Measurements from ENCODE around the gene POLE. TPM values are rescaled to one million over a fixed set of nuclear protein-coding genes. Genes with fewer than 3 reads are reported as not detected.
A peak's percentile ranks its signal among the peaks of the same experiment; 100 is the strongest.

Gene POLE
- total and polyA plus RNA-seq, 2 experiments from 2014 or later = 26.6 to 34.2 TPM

DNA sequence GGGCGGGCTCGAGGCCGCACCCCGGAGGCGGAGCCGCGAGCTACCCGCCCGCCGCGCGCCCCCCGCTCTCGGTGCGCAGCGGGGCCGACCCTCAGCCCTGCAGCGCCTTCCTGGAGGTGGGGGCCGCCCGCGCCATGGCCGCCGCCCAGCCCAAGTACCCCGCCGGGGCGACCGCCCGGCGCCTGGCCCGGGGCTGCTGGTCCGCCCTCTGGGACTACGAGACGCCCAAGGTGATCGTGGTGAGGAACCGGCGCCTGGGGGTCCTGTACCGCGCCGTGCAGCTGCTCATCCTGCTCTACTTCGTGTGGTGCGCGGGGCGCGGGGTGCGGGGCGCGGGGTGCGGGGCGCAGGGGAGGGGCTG lies 68.5 kb downstream of the POLE start, which contains the start of gene P2RX2:
P2RX2 (plus strand) TSS at position 94 of the 361 bp plus-strand sequence; CDS start at position 135, 41 bp downstream.
- no peaks in the 10 kb centered on the region for H3K36me3 ChIP-seq (replicated peaks; ENCODE audit: insufficient read depth, low read depth)
- DNase-seq (ENCODE audit: low spot score) = no peak
- H3K4me3 ChIP-seq = no peak within 1 kb of the TSS
- H4K20me1 ChIP-seq (ENCODE audit: insufficient read depth, poor library complexity, severe bottlenecking) = no peaks in the 10 kb centered on the region
- WGBS (ENCODE audit: low lambda C conversion rate, missing lambda C conversion rate) = 4% methylated on average over 24 of the region's 49 CpGs
- no peak within 1 kb of the TSS for H3K27ac ChIP-seq
- H3K4me1 ChIP-seq (ENCODE audit: insufficient read depth) = peaks cover 7% of the 10 kb centered on the region
- peaks cover 47% of the 10 kb centered on the region for H3K27me3 ChIP-seq
- H3K9me3 ChIP-seq (ENCODE audit: low read depth) = peaks cover 5% of the 10 kb centered on the region
- H3K4me2 ChIP-seq = peak within 1 kb of the TSS; percentile 85
- no peak for TF ChIP-seq EZH2phosphoT487 (IDR thresholded peaks at IDR 0.05; ENCODE audit: low read depth, severe bottlenecking, unreplicated experiment)
- TF ChIP-seq, protein P1, sequence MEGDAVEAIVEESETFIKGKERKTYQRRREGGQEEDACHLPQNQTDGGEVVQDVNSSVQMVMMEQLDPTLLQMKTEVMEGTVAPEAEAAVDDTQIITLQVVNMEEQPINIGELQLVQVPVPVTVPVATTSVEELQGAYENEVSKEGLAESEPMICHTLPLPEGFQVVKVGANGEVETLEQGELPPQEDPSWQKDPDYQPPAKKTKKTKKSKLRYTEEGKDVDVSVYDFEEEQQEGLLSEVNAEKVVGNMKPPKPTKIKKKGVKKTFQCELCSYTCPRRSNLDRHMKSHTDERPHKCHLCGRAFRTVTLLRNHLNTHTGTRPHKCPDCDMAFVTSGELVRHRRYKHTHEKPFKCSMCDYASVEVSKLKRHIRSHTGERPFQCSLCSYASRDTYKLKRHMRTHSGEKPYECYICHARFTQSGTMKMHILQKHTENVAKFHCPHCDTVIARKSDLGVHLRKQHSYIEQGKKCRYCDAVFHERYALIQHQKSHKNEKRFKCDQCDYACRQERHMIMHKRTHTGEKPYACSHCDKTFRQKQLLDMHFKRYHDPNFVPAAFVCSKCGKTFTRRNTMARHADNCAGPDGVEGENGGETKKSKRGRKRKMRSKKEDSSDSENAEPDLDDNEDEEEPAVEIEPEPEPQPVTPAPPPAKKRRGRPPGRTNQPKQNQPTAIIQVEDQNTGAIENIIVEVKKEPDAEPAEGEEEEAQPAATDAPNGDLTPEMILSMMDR (IDR thresholded peaks at IDR 0.05; ENCODE audit: poor library complexity) = no peak
- H2AFZ ChIP-seq = no peak within 1 kb of the TSS
- no peaks in the 10 kb centered on the region for H3K79me2 ChIP-seq
- no peaks in the 10 kb centered on the region for H3K9me2 ChIP-seq (replicated peaks; ENCODE audit: insufficient read depth)

DNA sequence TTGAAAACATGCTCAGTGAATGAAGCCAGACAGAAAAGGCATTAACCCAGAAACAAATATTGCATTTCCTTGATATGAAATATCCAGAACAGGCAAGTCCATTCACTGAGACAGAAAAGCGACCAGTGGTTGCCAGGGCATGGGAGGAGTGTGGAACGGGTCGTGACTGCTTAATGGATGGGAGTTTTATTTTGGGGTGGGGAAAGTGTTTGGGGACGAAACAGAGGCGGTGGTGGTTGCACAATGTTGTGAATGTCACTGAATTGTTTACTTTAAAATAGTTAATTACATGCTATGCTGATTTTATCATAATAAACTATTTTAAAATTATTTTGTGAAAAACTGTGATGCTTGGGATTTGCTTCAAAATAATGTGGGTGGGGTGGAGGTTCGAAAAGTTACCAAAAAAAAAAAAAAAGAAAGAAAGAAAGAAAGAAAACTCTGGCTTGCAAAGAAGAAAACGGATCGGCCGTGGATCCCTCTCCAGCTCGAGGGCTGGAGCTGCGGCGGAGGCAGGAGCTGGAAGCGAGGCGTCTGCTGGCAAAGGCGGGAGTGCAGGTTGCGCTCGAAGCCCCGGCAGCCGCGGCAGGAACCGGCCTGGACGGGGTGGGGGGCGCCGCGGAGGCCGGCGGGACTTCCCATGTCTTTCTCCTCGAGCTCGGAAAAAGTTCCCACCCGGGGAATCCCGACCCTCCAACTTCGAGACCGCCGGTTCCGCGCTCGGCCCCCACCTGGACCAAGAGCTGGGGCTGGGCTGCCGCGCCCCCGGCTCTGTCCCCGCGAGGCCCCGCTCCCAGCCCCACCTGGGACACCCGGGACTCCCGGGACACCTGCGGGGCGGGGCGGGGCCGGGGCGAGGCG lies 69.1 kb downstream of the POLE start:
- H3K4me2 ChIP-seq = peak overlapping the region; percentile 85
- WGBS (ENCODE audit: low lambda C conversion rate, missing lambda C conversion rate) = 18% methylated on average over 27 of the region's 51 CpGs
- peaks cover 7% of the 10 kb centered on the region for H3K4me1 ChIP-seq (ENCODE audit: insufficient read depth)
- H2AFZ ChIP-seq = no peak overlapping the region
- H4K20me1 ChIP-seq (ENCODE audit: insufficient read depth, poor library complexity, severe bottlenecking) = no peaks in the 10 kb centered on the region
- H3K9me3 ChIP-seq (ENCODE audit: low read depth) = peaks cover 5% of the 10 kb centered on the region
- no peak overlapping the region for H3K27ac ChIP-seq
- H3K4me3 ChIP-seq = no peak overlapping the region
- peak; percentile 74 for TF ChIP-seq EZH2 (IDR thresholded peaks at IDR 0.05; ENCODE audit: borderline replicate concordance)
- TF ChIP-seq, protein P1 (IDR thresholded peaks at IDR 0.05; ENCODE audit: poor library complexity) = no peak
- peak; percentile 30 for TF ChIP-seq EZH2phosphoT487 (IDR thresholded peaks at IDR 0.05; ENCODE audit: low read depth, severe bottlenecking, unreplicated experiment)
- H3K79me2 ChIP-seq = no peaks in the 10 kb centered on the region
- DNase-seq (ENCODE audit: low spot score) = no peak
- H3K36me3 ChIP-seq (replicated peaks; ENCODE audit: insufficient read depth, low read depth) = no peaks in the 10 kb centered on the region
- no peaks in the 10 kb centered on the region for H3K9me2 ChIP-seq (replicated peaks; ENCODE audit: insufficient read depth)
- H3K27me3 ChIP-seq = peaks cover 47% of the 10 kb centered on the region

- H3K36me3 ChIP-seq (replicated peaks; ENCODE audit: insufficient read depth, low read depth) = no peaks in the 10 kb centered on the region
- peaks cover 47% of the 10 kb centered on the region for H3K27me3 ChIP-seq
- WGBS (ENCODE audit: low lambda C conversion rate, missing lambda C conversion rate) = 79% methylated on average over 4 of the region's 4 CpGs
- no peak for TF ChIP-seq EZH2 (IDR thresholded peaks at IDR 0.05; ENCODE audit: borderline replicate concordance)
- TF ChIP-seq, protein P1 (IDR thresholded peaks at IDR 0.05; ENCODE audit: poor library complexity) = no peak
- no peak for TF ChIP-seq EZH2phosphoT487 (IDR thresholded peaks at IDR 0.05; ENCODE audit: low read depth, severe bottlenecking, unreplicated experiment)
- no peaks in the 10 kb centered on the region for H3K79me2 ChIP-seq
- H3K4me3 ChIP-seq = no peak overlapping the region
- H3K4me1 ChIP-seq (ENCODE audit: insufficient read depth) = peaks cover 7% of the 10 kb centered on the region
- H3K4me2 ChIP-seq = no peak overlapping the region
- H3K9me3 ChIP-seq (ENCODE audit: low read depth) = peaks cover 5% of the 10 kb centered on the region
- no peak for DNase-seq (ENCODE audit: low spot score)
- H3K9me2 ChIP-seq (replicated peaks; ENCODE audit: insufficient read depth) = no peaks in the 10 kb centered on the region
- H2AFZ ChIP-seq = no peak overlapping the region
- H4K20me1 ChIP-seq (ENCODE audit: insufficient read depth, poor library complexity, severe bottlenecking) = no peaks in the 10 kb centered on the region
- no peak overlapping the region for H3K27ac ChIP-seq
These were observed 69.9 kb downstream of the POLE start for GRCh38 chr12:132617135-132617701.

All from hepatocyte (in vitro differentiated cells).